Transverse colon (tissue), 4 donors: ENCODE results near the gene FAAH.

Experiments used
- POLR2A ChIP-seq: fragments of 450-650 bp; IDR thresholded peaks from one replicate; pipeline ENCODE4 v1.6.1; 2016; ENCODE audit warnings: antibody characterized with exemption, mild to moderate bottlenecking, moderate library complexity
- POLR2AphosphoS5 ChIP-seq, 3 donors: sonication (generic); formaldehyde crosslinking; IDR thresholded peaks; one replicate each; pipeline ENCODE4 v1.6.1; 2016; ENCODE audit warnings: antibody characterized with exemption in 3 of 3
- TF ChIP-seq, protein P1 (sequence below), 5 experiments: fragments of 200-600 bp in 3 of 5; fragments of 450-650 bp in 2 of 5; sonication (generic) in 3 of 5; IDR thresholded peaks; 1 replicate in 2 of 5; 2 replicates in 3 of 5; pipeline ENCODE4 v1.5.1; 2016 to 2017; ENCODE audit warnings: antibody characterized with exemption in 5 of 5, inconsistent platforms in 3 of 5, mild to moderate bottlenecking in 2 of 5, moderate library complexity in 1 of 5

DNA sequence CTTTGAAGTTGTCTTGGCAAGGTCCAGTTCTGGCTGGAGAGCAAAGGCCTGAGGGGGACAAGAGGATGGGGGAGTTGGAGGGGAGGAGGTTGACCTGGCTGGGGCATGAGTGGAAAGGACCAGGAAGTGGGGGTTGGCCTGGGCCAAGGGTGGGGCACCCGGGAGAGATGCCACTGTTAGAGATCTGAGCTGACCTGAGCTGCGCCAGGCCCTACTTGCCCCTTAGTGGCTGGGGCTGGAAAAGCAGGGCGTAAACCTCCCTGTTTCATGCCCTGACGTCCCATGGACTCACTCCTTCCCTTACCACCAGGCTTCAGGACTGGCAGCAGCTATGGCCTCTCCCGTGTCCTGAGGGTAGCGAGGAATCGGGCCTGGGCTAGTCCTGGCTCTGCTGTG, 16.9 kb downstream of the FAAH start:
- TF ChIP-seq, protein P1, sequence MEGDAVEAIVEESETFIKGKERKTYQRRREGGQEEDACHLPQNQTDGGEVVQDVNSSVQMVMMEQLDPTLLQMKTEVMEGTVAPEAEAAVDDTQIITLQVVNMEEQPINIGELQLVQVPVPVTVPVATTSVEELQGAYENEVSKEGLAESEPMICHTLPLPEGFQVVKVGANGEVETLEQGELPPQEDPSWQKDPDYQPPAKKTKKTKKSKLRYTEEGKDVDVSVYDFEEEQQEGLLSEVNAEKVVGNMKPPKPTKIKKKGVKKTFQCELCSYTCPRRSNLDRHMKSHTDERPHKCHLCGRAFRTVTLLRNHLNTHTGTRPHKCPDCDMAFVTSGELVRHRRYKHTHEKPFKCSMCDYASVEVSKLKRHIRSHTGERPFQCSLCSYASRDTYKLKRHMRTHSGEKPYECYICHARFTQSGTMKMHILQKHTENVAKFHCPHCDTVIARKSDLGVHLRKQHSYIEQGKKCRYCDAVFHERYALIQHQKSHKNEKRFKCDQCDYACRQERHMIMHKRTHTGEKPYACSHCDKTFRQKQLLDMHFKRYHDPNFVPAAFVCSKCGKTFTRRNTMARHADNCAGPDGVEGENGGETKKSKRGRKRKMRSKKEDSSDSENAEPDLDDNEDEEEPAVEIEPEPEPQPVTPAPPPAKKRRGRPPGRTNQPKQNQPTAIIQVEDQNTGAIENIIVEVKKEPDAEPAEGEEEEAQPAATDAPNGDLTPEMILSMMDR (IDR thresholded peaks at IDR 0.05) = no peak
- TF ChIP-seq POLR2AphosphoS5 (IDR thresholded peaks at IDR 0.05) = no peak
- TF ChIP-seq POLR2A = no peak
